AG09319 (cell line): ENCODE measurements around the gene TMEM218.
"Not testable (repeated sequence)": the region's sequence is repeated elsewhere in the genome, so short reads cannot be mapped to it uniquely, and the experiment has no call there.

Experiments
- DNase-seq: peaks from one replicate; pipeline ENCODE4 v3.0.0-alpha.2; 2010; ENCODE audit warnings: low read depth; ENCODE audit errors: extremely low read depth
- TF ChIP-seq, protein P1 (sequence below): IDR thresholded peaks from 2 replicates; pipeline ENCODE4 v1.5.1; 2011; ENCODE audit warnings: low read depth, mild to moderate bottlenecking, inconsistent platforms, low read length, moderate library complexity

The TMEM218 gene

GRCh38 chr11:125090816-125091215 lies 20.6 kb downstream of the TMEM218 start:
- no peak for DNase-seq
- TF ChIP-seq, protein P1, sequence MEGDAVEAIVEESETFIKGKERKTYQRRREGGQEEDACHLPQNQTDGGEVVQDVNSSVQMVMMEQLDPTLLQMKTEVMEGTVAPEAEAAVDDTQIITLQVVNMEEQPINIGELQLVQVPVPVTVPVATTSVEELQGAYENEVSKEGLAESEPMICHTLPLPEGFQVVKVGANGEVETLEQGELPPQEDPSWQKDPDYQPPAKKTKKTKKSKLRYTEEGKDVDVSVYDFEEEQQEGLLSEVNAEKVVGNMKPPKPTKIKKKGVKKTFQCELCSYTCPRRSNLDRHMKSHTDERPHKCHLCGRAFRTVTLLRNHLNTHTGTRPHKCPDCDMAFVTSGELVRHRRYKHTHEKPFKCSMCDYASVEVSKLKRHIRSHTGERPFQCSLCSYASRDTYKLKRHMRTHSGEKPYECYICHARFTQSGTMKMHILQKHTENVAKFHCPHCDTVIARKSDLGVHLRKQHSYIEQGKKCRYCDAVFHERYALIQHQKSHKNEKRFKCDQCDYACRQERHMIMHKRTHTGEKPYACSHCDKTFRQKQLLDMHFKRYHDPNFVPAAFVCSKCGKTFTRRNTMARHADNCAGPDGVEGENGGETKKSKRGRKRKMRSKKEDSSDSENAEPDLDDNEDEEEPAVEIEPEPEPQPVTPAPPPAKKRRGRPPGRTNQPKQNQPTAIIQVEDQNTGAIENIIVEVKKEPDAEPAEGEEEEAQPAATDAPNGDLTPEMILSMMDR, result no peak

DNA sequence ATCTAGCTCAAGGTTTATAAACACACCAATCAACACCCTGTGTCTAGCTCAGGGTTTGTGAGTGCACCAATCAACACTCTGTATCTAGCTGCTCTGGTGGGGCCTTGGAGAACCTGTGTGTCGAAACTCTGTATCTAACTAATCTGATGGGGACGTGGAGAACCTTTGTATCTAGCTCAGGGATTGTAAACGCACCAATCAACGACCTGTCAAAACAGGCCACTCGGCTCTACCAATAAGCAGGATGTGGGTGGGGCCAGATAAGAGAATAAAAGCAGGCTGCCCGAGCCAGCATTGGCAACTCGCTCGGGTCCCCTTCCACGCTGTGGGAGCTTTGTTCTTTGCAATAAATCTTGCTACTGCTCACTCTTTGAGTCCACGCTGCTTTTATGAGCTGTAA lies 21.3 kb downstream of the TMEM218 start:
- not testable (repeated sequence) for DNase-seq

GRCh38 chr11:125089481-125089880 lies 21.9 kb downstream of the TMEM218 start:
- not testable (repeated sequence) for DNase-seq

- no peak for DNase-seq
- TF ChIP-seq, protein P1, result no peak
Observed at GRCh38 chr11:125088576-125089455, 22.6 kb downstream of the TMEM218 start.

DNA sequence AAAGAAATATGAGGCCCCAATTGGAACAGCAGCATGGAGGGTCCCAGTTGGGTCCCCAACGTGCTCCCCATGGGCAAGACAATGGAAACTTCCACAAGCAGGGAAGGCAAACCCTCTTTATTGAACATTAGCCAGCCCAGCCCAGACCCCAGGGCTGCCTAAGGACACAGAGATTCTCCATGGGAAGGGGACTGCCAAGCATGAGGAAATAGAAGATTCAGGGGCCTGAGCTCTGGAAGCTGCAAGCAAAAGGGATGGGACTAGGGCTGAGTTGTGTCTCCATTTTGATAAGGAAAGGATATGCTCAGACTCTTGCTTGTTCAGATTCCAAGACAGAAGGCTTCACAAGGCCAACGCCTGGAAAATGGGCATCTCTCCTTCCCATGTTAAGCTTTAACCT lies 23.3 kb downstream of the TMEM218 start:
- no peak for DNase-seq
- TF ChIP-seq, protein P1, result no peak

- DNase-seq, result no peak
- TF ChIP-seq, protein P1, result no peak
Observed at GRCh38 chr11:125086633-125087296, 24.7 kb downstream of the TMEM218 start.

GRCh38 chr11:125085301-125086081 lies 25.9 kb downstream of the TMEM218 start:
- DNase-seq, result no peak
- TF ChIP-seq, protein P1, result no peak

DNA sequence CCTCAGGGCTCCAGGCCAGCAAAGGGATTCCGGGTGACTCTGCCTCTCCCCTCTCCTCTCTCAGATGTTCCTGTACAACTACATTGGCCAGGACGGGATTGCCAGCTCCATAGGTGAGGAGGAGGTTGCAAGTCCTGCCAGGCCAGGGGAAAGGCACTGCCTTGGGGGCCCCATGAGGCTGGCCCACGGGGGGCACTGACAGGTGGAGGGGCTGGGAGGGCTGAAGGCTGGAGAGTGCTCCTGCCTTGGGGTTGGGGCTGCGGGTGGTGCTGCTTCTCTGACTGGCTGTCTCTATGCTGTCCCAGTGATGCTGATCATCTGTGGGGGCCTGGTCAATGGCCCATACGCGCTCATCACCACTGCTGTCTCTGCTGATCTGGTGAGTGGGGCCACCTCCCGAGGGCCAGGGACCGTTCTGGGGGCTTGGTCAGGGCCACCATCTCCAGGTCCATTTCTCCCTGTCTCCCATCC lies 26.6 kb downstream of the TMEM218 start:
- TF ChIP-seq, protein P1, result no peak
- DNase-seq, result no peak
